ENCODE measurements around the gene ARPC5L.
"Not testable (repeated sequence)": the region's sequence is repeated elsewhere in the genome, so short reads cannot be mapped to it uniquely, and the experiment has no call there.

Gene ARPC5L

DNA sequence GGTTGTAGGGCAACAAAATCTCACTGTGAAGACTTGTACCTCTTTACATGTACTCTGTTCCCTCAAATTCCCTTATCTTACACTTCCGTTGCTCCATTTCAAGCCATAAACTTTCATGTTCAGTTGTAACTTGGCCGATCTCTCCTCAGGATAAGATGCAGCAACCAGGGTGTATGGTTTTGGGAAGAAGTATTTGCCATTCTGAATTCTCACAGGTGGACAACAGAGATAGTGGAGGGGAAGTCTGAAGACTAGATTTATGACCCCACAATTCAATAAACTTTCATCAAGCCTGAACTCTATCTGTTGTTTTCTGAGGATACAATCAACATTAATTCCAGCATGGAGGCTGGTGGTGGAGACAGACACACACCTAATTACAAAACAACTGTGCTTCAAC, 51.4 kb downstream of the ARPC5L start:
- no peak overlapping the region for H3K27ac ChIP-seq
- TF ChIP-seq, protein P1, sequence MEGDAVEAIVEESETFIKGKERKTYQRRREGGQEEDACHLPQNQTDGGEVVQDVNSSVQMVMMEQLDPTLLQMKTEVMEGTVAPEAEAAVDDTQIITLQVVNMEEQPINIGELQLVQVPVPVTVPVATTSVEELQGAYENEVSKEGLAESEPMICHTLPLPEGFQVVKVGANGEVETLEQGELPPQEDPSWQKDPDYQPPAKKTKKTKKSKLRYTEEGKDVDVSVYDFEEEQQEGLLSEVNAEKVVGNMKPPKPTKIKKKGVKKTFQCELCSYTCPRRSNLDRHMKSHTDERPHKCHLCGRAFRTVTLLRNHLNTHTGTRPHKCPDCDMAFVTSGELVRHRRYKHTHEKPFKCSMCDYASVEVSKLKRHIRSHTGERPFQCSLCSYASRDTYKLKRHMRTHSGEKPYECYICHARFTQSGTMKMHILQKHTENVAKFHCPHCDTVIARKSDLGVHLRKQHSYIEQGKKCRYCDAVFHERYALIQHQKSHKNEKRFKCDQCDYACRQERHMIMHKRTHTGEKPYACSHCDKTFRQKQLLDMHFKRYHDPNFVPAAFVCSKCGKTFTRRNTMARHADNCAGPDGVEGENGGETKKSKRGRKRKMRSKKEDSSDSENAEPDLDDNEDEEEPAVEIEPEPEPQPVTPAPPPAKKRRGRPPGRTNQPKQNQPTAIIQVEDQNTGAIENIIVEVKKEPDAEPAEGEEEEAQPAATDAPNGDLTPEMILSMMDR (IDR thresholded peaks at IDR 0.05; ENCODE audit: low read depth, low read length, missing control alignments), result no peak
- DNase-seq, result no peak
- in situ Hi-C loops (cut with HindIII; ENCODE audit: low pct_ligation_motif_present, low sequenced_read_pairs), result no loop called here
- H3K4me3 ChIP-seq (ENCODE audit: low read depth, low read length), result no peak overlapping the region
- peaks cover 18% of the 10 kb centered on the region for H3K36me3 ChIP-seq (replicated peaks)
- no peaks in the 10 kb centered on the region for H3K27me3 ChIP-seq (replicated peaks)

DNA sequence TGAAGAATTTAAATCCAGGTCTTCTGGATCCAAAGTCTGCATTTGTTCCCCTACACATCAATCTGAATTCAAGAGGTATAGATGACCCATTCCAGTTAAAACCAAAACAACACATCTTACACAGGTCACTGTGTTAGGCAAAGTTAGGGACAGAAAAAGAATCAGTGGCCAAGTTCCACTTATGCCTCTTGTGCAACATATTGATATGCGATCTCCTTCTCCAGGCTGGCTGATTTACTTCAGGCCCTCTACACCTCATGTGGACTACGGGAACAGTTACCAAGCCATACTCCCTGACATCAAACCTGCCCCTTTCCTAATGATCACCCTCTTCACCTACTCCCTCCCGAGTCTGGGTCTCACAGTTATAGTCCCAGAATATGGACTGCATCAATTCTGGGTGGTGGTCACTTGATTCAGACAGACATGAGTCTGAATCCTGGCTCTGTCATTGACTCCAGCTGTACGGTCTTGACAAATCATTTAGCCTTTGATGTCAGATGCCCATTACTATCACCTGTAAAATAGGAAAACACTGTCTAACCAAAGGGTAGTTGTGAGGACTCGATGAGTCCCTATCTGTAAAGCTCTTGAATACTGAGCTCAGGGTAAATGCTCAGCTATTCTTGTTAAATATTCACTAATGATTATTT, 52.9 kb downstream of the ARPC5L start:
- Histone ChIP-seq H3K4me3 (ENCODE audit: low read depth, low read length) (no peak overlapping the region), H3K36me3 (replicated peaks) (peaks cover 23% of the 10 kb centered on the region), H3K27me3 (replicated peaks) (no peaks in the 10 kb centered on the region), H3K27ac (no peak overlapping the region)
- TF ChIP-seq, protein P1 (IDR thresholded peaks at IDR 0.05; ENCODE audit: low read depth, low read length, missing control alignments), result no peak
- DNase-seq, result no peak
- in situ Hi-C loops (cut with HindIII; ENCODE audit: low pct_ligation_motif_present, low sequenced_read_pairs), result no loop called here

DNA sequence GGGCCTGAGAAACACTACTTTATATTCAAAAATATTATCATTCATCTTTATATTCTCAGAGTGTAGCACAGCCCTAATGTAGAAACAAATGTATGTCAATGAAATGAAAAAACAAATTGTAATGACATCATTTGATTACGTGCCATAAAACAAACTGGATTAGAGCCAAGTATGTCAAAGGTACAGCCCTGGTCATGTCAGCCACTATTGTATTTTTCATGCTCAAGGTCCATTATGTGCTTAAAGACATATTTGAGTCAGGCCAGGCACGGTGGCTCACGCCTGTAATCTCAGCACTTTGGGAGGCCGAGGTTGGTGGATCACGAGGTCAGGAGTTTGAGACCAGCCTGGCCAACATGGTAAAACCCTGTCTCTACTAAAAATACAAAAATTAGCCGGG, 58.5 kb downstream of the ARPC5L start:
- H3K36me3 ChIP-seq (replicated peaks); DNase-seq; H3K27ac ChIP-seq; in situ Hi-C loops (cut with HindIII; ENCODE audit: low pct_ligation_motif_present, low sequenced_read_pairs); H3K4me3 ChIP-seq (ENCODE audit: low read depth, low read length); H3K27me3 ChIP-seq (replicated peaks): not testable (repeated sequence)

Data from brain microvascular endothelial cell (primary cell).